HEK293 (cell line): ENCODE results near the gene DDIT4.

ENCODE experiments used
- IKZF3 ChIP-seq: fragments of 450-650 bp; IDR thresholded peaks from 2 replicates; pipeline ENCODE4 v1.5.0; 2018; ENCODE audit warnings: missing biosample characterization, mild to moderate bottlenecking, missing genetic modification characterization, moderate library complexity
- PRDM1 ChIP-seq: fragments of 450-650 bp; formaldehyde crosslinking; IDR thresholded peaks from 2 replicates; pipeline ENCODE4; 2016; ENCODE audit warnings: missing biosample characterization, missing genetic modification characterization
- SCRT2 ChIP-seq: fragments of 450-650 bp; formaldehyde crosslinking; IDR thresholded peaks from 2 replicates; pipeline ENCODE4 v1.5.1; 2016; ENCODE audit warnings: missing biosample characterization, missing genetic modification characterization
- YY1 ChIP-seq: fragments of 450-650 bp; formaldehyde crosslinking; IDR thresholded peaks from 2 replicates; pipeline ENCODE4 v1.5.1; 2018; ENCODE audit warnings: missing biosample characterization, missing genetic modification characterization
- ZBTB48 ChIP-seq: fragments of 450-650 bp; formaldehyde crosslinking; IDR thresholded peaks from 2 replicates; pipeline ENCODE4 v1.5.1; 2016; ENCODE audit warnings: missing biosample characterization, missing genetic modification characterization
- ZBTB8A ChIP-seq: fragments of 450-650 bp; formaldehyde crosslinking; IDR thresholded peaks from 2 replicates; pipeline ENCODE4 v1.5.1; 2016; ENCODE audit warnings: missing biosample characterization, missing genetic modification characterization
- ZEB2 ChIP-seq: fragments of 450-650 bp; formaldehyde crosslinking; IDR thresholded peaks from 2 replicates; pipeline ENCODE4 v1.5.1; 2016; ENCODE audit warnings: missing biosample characterization, missing genetic modification characterization
- ZFHX2 ChIP-seq: fragments of 450-650 bp; formaldehyde crosslinking; conservative IDR thresholded peaks from 2 replicates; pipeline ENCODE4 v1.5.1; 2016; ENCODE audit warnings: missing biosample characterization, missing genetic modification characterization
- ZNF133 ChIP-seq: fragments of 450-650 bp; formaldehyde crosslinking; IDR thresholded peaks from 2 replicates; pipeline ENCODE4 v1.5.1; 2016; ENCODE audit warnings: missing biosample characterization, missing genetic modification characterization
- ZNF16 ChIP-seq: fragments of 450-650 bp; formaldehyde crosslinking; IDR thresholded peaks from 2 replicates; pipeline ENCODE4 v1.5.1; 2016; ENCODE audit warnings: low read depth, missing biosample characterization, missing genetic modification characterization
- ZNF174 ChIP-seq: fragments of 450-650 bp; formaldehyde crosslinking; IDR thresholded peaks from 2 replicates; pipeline ENCODE4 v1.5.0; 2017; ENCODE audit warnings: missing biosample characterization, mild to moderate bottlenecking, missing genetic modification characterization
- ZNF175 ChIP-seq: fragments of 450-650 bp; formaldehyde crosslinking; IDR thresholded peaks from 2 replicates; pipeline ENCODE4 v1.5.1; 2016; ENCODE audit warnings: missing biosample characterization, missing genetic modification characterization
- ZNF335 ChIP-seq: fragments of 450-650 bp; formaldehyde crosslinking; conservative IDR thresholded peaks from 2 replicates; pipeline ENCODE4 v1.5.1; 2016; ENCODE audit warnings: missing biosample characterization, missing genetic modification characterization
- ZNF391 ChIP-seq: fragments of 450-650 bp; formaldehyde crosslinking; IDR thresholded peaks from 2 replicates; pipeline ENCODE4 v1.5.1; 2016; ENCODE audit warnings: low read depth, missing biosample characterization, missing genetic modification characterization, borderline replicate concordance
- ZNF48 ChIP-seq: fragments of 450-650 bp; formaldehyde crosslinking; IDR thresholded peaks from 2 replicates; pipeline ENCODE4 v1.5.1; 2016; ENCODE audit warnings: missing biosample characterization, missing genetic modification characterization
- ZNF521 ChIP-seq: fragments of 450-650 bp; formaldehyde crosslinking; IDR thresholded peaks from 2 replicates; pipeline ENCODE4 v1.5.1; 2017; ENCODE audit warnings: missing biosample characterization, mild to moderate bottlenecking, missing genetic modification characterization
- ZNF571 ChIP-seq: fragments of 450-650 bp; formaldehyde crosslinking; IDR thresholded peaks from 2 replicates; pipeline ENCODE4 v1.5.0; 2017; ENCODE audit warnings: missing biosample characterization, missing genetic modification characterization
- ZNF626 ChIP-seq: fragments of 450-650 bp; sonication (Bioruptor Pico); formaldehyde crosslinking; IDR thresholded peaks from 2 replicates; pipeline ENCODE4 v1.5.1; 2018; ENCODE audit warnings: missing biosample characterization, missing genetic modification characterization, inconsistent platforms
- ZNF707 ChIP-seq: fragments of 450-650 bp; formaldehyde crosslinking; IDR thresholded peaks from 2 replicates; pipeline ENCODE4 v1.5.1; 2016; ENCODE audit warnings: missing biosample characterization, missing genetic modification characterization
- ZNF768 ChIP-seq: fragments of 450-650 bp; formaldehyde crosslinking; IDR thresholded peaks from 2 replicates; pipeline ENCODE4 v1.5.1; 2018; ENCODE audit warnings: missing biosample characterization, mild to moderate bottlenecking, missing genetic modification characterization
- ZXDB ChIP-seq: fragments of 450-650 bp; formaldehyde crosslinking; IDR thresholded peaks from 2 replicates; pipeline ENCODE4 v1.5.1; 2016; ENCODE audit warnings: missing biosample characterization, missing genetic modification characterization
- TF ChIP-seq, protein P1 (sequence below): fragments of 450-650 bp; formaldehyde crosslinking; IDR thresholded peaks from 2 replicates; pipeline ENCODE4 v1.5.1; 2017; ENCODE audit warnings: missing biosample characterization, missing genetic modification characterization
- TF ChIP-seq, protein P2 (sequence below): fragments of 450-650 bp; IDR thresholded peaks from 2 replicates; pipeline ENCODE4 v1.5.1; 2018; ENCODE audit warnings: missing biosample characterization, mild to moderate bottlenecking, missing genetic modification characterization
- TF ChIP-seq, protein P3 (sequence below): sonication (generic); formaldehyde crosslinking; IDR thresholded peaks from 2 replicates; pipeline ENCODE4 v1.8.1; 2022; ENCODE audit warnings: mild to moderate bottlenecking, moderate library complexity, missing genetic modification reagents
- TF ChIP-seq, protein P4 (sequence below): fragments of 450-650 bp; formaldehyde crosslinking; IDR thresholded peaks from 2 replicates; pipeline ENCODE4 v1.5.1; 2016; ENCODE audit warnings: missing biosample characterization, missing genetic modification characterization
- TF ChIP-seq, protein P5 (sequence below): fragments of 450-650 bp; formaldehyde crosslinking; IDR thresholded peaks from 2 replicates; pipeline ENCODE4 v1.5.1; 2016; ENCODE audit warnings: missing biosample characterization, missing genetic modification characterization
- TF ChIP-seq, protein P6 (sequence below): fragments of 450-650 bp; formaldehyde crosslinking; IDR thresholded peaks from 2 replicates; pipeline ENCODE4 v1.5.1; 2017; ENCODE audit warnings: missing biosample characterization, missing genetic modification characterization

The DDIT4 gene

DNA sequence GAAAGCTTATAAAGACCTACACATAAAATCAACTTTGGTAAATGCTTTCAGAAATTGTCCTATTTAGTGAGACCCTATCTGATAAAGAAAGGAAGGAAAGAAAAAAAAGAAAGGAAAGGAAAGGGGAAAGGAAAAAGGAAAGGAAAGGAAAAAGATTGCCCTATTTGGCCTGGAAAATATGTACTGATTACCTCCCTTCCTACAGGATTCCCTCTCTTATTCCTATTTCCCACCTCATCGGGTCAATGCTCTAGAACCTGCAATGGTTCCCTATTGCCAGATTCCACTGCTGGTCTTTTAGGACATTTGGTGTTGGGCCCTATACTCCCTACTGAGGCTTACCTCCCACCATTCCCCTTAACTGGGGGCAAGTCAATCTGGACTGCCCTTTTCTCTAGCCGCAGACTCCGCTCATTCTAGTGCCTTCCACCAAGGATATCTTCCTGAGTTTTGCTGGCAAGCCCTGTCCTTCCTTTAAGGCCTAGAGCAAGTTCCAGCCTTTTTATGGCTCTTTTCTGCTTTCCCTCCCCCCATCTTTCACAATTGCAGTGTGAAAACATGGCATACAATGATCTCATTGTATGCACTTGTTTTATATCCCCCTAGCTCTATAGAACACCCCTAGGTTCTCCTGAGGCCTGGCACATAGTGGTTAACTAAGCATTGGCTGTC is 4.4 kb downstream of the DDIT4 start (continued):
- TF ChIP-seq, protein P1, sequence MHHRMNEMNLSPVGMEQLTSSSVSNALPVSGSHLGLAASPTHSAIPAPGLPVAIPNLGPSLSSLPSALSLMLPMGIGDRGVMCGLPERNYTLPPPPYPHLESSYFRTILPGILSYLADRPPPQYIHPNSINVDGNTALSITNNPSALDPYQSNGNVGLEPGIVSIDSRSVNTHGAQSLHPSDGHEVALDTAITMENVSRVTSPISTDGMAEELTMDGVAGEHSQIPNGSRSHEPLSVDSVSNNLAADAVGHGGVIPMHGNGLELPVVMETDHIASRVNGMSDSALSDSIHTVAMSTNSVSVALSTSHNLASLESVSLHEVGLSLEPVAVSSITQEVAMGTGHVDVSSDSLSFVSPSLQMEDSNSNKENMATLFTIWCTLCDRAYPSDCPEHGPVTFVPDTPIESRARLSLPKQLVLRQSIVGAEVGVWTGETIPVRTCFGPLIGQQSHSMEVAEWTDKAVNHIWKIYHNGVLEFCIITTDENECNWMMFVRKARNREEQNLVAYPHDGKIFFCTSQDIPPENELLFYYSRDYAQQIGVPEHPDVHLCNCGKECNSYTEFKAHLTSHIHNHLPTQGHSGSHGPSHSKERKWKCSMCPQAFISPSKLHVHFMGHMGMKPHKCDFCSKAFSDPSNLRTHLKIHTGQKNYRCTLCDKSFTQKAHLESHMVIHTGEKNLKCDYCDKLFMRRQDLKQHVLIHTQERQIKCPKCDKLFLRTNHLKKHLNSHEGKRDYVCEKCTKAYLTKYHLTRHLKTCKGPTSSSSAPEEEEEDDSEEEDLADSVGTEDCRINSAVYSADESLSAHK (tag by site-specific recombination): no peak
- no peak for TF ChIP-seq ZNF174 (tag by site-specific recombination)
- 0 out of 2 replicates have a peak, but pooled peaks have one; percentile 31 for TF ChIP-seq ZBTB48 (tag by site-specific recombination)
- 0 out of 2 replicates have a peak, but pooled peaks have one; percentile 10 for TF ChIP-seq ZBTB8A
- no peak for TF ChIP-seq ZNF768 (tag by site-specific recombination)
- 0 out of 2 replicates have a peak, but pooled peaks have one; percentile 27 for TF ChIP-seq ZEB2 (tag by site-specific recombination)
- peak; percentile 95 for TF ChIP-seq PRDM1 (tag by site-specific recombination)
- TF ChIP-seq, protein P2, sequence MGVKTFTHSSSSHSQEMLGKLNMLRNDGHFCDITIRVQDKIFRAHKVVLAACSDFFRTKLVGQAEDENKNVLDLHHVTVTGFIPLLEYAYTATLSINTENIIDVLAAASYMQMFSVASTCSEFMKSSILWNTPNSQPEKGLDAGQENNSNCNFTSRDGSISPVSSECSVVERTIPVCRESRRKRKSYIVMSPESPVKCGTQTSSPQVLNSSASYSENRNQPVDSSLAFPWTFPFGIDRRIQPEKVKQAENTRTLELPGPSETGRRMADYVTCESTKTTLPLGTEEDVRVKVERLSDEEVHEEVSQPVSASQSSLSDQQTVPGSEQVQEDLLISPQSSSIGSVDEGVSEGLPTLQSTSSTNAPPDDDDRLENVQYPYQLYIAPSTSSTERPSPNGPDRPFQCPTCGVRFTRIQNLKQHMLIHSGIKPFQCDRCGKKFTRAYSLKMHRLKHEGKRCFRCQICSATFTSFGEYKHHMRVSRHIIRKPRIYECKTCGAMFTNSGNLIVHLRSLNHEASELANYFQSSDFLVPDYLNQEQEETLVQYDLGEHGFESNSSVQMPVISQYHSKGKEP (tag by site-specific recombination): peak; percentile 48; the same call in 1 of the 2 replicates
- no peak for TF ChIP-seq ZNF48
- TF ChIP-seq, protein P3, sequence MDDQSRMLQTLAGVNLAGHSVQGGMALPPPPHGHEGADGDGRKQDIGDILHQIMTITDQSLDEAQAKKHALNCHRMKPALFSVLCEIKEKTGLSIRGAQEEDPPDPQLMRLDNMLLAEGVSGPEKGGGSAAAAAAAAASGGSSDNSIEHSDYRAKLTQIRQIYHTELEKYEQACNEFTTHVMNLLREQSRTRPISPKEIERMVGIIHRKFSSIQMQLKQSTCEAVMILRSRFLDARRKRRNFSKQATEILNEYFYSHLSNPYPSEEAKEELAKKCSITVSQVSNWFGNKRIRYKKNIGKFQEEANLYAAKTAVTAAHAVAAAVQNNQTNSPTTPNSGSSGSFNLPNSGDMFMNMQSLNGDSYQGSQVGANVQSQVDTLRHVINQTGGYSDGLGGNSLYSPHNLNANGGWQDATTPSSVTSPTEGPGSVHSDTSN (CRISPR knock-in tag): no peak
- no peak for TF ChIP-seq YY1
- TF ChIP-seq, protein P4, sequence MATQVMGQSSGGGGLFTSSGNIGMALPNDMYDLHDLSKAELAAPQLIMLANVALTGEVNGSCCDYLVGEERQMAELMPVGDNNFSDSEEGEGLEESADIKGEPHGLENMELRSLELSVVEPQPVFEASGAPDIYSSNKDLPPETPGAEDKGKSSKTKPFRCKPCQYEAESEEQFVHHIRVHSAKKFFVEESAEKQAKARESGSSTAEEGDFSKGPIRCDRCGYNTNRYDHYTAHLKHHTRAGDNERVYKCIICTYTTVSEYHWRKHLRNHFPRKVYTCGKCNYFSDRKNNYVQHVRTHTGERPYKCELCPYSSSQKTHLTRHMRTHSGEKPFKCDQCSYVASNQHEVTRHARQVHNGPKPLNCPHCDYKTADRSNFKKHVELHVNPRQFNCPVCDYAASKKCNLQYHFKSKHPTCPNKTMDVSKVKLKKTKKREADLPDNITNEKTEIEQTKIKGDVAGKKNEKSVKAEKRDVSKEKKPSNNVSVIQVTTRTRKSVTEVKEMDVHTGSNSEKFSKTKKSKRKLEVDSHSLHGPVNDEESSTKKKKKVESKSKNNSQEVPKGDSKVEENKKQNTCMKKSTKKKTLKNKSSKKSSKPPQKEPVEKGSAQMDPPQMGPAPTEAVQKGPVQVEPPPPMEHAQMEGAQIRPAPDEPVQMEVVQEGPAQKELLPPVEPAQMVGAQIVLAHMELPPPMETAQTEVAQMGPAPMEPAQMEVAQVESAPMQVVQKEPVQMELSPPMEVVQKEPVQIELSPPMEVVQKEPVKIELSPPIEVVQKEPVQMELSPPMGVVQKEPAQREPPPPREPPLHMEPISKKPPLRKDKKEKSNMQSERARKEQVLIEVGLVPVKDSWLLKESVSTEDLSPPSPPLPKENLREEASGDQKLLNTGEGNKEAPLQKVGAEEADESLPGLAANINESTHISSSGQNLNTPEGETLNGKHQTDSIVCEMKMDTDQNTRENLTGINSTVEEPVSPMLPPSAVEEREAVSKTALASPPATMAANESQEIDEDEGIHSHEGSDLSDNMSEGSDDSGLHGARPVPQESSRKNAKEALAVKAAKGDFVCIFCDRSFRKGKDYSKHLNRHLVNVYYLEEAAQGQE (tag by site-specific recombination): no peak
- TF ChIP-seq ZNF175 (tag by site-specific recombination): no peak
- no peak for TF ChIP-seq ZNF133 (tag by site-specific recombination)
- TF ChIP-seq ZNF16 (tag by site-specific recombination): peak; percentile 95
- TF ChIP-seq ZFHX2 (tag by site-specific recombination): no peak
- no peak; the same call in 1 of the 2 replicates for TF ChIP-seq ZNF335
- TF ChIP-seq, protein P5, sequence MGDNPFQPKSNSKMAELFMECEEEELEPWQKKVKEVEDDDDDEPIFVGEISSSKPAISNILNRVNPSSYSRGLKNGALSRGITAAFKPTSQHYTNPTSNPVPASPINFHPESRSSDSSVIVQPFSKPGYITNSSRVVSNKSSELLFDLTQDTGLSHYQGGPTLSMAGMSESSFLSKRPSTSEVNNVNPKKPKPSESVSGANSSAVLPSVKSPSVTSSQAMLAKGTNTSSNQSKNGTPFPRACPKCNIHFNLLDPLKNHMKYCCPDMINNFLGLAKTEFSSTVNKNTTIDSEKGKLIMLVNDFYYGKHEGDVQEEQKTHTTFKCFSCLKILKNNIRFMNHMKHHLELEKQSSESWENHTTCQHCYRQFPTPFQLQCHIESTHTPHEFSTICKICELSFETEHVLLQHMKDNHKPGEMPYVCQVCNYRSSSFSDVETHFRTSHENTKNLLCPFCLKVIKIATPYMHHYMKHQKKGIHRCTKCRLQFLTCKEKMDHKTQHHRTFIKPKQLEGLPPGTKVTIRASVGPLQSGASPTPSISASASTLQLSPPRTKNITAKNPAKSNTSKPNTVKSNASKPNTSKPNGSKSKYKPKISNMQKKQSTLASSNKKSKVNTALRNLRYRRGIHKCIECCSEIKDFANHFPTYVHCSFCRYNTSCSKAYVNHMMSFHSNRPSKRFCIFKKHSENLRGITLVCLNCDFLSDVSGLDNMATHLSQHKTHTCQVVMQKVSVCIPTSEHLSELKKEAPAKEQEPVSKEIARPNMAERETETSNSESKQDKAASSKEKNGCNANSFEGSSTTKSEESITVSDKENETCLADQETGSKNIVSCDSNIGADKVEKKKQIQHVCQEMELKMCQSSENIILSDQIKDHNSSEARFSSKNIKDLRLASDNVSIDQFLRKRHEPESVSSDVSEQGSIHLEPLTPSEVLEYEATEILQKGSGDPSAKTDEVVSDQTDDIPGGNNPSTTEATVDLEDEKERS (tag by site-specific recombination): no peak
- no peak for TF ChIP-seq ZNF521 (tag by site-specific recombination)
- TF ChIP-seq ZNF571: no peak
- TF ChIP-seq, protein P6, sequence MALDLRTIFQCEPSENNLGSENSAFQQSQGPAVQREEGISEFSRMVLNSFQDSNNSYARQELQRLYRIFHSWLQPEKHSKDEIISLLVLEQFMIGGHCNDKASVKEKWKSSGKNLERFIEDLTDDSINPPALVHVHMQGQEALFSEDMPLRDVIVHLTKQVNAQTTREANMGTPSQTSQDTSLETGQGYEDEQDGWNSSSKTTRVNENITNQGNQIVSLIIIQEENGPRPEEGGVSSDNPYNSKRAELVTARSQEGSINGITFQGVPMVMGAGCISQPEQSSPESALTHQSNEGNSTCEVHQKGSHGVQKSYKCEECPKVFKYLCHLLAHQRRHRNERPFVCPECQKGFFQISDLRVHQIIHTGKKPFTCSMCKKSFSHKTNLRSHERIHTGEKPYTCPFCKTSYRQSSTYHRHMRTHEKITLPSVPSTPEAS: no peak
- no peak for TF ChIP-seq ZXDB (tag by site-specific recombination)
- TF ChIP-seq SCRT2: no peak
- TF ChIP-seq IKZF3 (tag by site-specific recombination): peak; percentile 68
- TF ChIP-seq ZNF391 (tag by site-specific recombination): no peak
- TF ChIP-seq ZNF707 (tag by site-specific recombination): no peak
- no peak for TF ChIP-seq ZNF626 (tag by site-specific recombination)
